ENCODE data around the gene ZYX.
A peak's percentile ranks its signal among the peaks of the same experiment; 100 is the strongest.

ZYX gene

DNA sequence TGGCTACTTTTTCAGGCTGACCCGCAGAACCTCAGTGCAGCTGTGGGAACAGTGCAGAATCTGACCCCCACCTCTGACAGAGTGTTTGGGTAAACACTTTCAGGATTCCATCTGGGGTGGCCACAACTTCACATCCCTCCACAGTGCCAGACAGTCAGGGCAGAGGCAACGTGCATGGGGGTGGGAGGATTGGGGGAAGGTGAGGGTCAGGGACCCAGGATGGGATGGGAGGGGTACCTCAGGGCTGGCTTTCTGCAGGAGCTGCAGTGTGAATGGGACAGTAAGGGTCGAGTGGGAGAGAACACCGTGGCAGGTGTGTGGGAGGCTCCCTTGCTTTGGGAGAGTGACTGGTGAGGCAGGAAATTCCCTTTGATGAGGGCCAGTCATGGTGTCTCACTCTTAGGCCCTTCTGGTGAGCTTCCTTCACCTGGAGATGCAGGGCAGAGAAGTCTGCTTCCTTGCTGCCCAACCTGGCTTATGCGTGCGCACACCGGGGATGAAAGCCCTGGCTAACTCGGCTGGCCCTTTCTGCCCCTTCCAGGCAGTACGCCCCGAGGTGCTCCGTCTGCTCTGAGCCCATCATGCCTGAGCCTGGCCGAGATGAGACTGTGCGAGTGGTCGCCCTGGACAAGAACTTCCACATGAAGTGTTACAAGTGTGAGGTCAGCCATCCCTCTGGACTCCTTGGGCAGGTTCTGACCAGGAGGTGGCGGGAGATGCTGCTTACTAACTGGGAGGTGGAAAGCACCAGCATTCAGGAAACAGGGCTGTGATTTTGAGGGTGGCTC is 8.4 kb downstream of the ZYX start:
- no peak for DNase-seq (ENCODE audit: low read depth in 1 of 2, low spot score in 1 of 2)
- no peak overlapping the region for H3K27ac ChIP-seq (replicated peaks)
- TF ChIP-seq POLR2AphosphoS5 (IDR thresholded peaks at IDR 0.05; ENCODE audit: low read depth) (peak; percentile 48; the same call in 1 of the 2 replicates), SPI1 (IDR thresholded peaks at IDR 0.05; ENCODE audit: borderline replicate concordance, low read depth) (no peak)
- no peaks in the 10 kb centered on the region for H3K27me3 ChIP-seq (ENCODE audit: insufficient read depth, poor library complexity, severe bottlenecking)
- H3K4me3 ChIP-seq (replicated peaks; ENCODE audit: insufficient read depth, low read length) = no peak overlapping the region

DNA sequence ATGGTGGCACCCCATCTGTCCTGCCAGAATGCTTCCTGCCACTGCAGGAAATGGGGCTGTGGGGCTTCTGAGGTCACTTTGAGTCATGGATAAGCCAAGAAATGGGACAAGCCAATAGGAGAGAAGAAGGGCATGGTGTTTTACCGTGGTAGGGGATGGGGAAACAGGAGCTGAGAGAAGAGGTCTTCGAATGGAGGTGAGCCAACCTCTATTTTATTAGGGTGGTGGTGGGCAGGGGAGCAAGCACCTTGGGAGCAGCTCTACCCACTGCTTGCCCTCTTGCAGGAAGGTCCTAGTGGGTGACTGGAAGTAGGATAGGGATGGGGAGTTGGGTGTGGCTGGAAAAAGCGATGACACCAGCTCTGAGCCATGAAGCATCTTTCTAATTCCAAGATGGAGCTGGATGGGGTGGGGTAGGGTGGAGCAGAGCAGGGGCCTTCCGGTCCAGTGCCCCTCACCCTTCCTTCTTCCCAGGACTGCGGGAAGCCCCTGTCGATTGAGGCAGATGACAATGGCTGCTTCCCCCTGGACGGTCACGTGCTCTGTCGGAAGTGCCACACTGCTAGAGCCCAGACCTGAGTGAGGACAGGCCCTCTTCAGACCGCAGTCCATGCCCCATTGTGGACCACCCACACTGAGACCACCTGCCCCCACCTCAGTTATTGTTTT is 9.1 kb downstream of the ZYX start:
- TF ChIP-seq POLR2AphosphoS5 (IDR thresholded peaks at IDR 0.05; ENCODE audit: low read depth) (no peak), GABPA (IDR thresholded peaks at IDR 0.05; ENCODE audit: low read depth) (no peak), SPI1 (IDR thresholded peaks at IDR 0.05; ENCODE audit: borderline replicate concordance, low read depth) (no peak)
- TF ChIP-seq, protein P1, sequence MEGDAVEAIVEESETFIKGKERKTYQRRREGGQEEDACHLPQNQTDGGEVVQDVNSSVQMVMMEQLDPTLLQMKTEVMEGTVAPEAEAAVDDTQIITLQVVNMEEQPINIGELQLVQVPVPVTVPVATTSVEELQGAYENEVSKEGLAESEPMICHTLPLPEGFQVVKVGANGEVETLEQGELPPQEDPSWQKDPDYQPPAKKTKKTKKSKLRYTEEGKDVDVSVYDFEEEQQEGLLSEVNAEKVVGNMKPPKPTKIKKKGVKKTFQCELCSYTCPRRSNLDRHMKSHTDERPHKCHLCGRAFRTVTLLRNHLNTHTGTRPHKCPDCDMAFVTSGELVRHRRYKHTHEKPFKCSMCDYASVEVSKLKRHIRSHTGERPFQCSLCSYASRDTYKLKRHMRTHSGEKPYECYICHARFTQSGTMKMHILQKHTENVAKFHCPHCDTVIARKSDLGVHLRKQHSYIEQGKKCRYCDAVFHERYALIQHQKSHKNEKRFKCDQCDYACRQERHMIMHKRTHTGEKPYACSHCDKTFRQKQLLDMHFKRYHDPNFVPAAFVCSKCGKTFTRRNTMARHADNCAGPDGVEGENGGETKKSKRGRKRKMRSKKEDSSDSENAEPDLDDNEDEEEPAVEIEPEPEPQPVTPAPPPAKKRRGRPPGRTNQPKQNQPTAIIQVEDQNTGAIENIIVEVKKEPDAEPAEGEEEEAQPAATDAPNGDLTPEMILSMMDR (IDR thresholded peaks at IDR 0.05; ENCODE audit: insufficient read depth, low read length) = no peak
- TF ChIP-seq, protein P2, sequence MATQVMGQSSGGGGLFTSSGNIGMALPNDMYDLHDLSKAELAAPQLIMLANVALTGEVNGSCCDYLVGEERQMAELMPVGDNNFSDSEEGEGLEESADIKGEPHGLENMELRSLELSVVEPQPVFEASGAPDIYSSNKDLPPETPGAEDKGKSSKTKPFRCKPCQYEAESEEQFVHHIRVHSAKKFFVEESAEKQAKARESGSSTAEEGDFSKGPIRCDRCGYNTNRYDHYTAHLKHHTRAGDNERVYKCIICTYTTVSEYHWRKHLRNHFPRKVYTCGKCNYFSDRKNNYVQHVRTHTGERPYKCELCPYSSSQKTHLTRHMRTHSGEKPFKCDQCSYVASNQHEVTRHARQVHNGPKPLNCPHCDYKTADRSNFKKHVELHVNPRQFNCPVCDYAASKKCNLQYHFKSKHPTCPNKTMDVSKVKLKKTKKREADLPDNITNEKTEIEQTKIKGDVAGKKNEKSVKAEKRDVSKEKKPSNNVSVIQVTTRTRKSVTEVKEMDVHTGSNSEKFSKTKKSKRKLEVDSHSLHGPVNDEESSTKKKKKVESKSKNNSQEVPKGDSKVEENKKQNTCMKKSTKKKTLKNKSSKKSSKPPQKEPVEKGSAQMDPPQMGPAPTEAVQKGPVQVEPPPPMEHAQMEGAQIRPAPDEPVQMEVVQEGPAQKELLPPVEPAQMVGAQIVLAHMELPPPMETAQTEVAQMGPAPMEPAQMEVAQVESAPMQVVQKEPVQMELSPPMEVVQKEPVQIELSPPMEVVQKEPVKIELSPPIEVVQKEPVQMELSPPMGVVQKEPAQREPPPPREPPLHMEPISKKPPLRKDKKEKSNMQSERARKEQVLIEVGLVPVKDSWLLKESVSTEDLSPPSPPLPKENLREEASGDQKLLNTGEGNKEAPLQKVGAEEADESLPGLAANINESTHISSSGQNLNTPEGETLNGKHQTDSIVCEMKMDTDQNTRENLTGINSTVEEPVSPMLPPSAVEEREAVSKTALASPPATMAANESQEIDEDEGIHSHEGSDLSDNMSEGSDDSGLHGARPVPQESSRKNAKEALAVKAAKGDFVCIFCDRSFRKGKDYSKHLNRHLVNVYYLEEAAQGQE (IDR thresholded peaks at IDR 0.05; ENCODE audit: insufficient replicate concordance, low read depth) = no peak
- Histone ChIP-seq H3K27ac (replicated peaks) (no peak overlapping the region), H3K4me3 (replicated peaks; ENCODE audit: insufficient read depth, low read length) (no peak overlapping the region), H3K27me3 (ENCODE audit: insufficient read depth, poor library complexity, severe bottlenecking) (no peaks in the 10 kb centered on the region)
- no peak for DNase-seq (ENCODE audit: low read depth in 1 of 2, low spot score in 1 of 2)

DNA sequence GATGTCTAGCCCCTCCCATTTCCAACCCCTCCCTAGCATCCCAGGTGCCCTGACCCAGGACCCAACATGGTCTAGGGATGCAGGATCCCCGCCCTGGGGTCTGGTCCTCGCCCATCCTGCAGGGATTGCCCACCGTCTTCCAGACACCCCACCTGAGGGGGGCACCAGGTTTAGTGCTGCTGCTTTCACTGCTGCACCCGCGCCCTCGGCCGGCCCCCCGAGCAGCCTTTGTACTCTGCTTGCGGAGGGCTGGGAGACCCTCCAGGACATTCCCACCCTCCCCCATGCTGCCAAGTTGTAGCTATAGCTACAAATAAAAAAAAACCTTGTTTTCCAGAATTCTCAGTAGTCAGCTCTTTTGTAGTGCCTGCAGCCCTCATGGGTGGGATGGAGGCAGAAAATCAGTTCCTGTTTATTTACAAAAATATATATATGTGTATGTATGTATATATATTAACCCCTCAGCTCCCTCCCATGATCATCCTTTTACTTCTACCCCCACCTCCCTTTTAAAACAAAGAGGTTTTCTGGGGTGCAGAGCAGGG is 9.7 kb downstream of the ZYX start:
- H3K27me3 ChIP-seq (ENCODE audit: insufficient read depth, poor library complexity, severe bottlenecking) = no peaks in the 10 kb centered on the region
- no peak for DNase-seq (ENCODE audit: low read depth in 1 of 2, low spot score in 1 of 2)
- H3K4me3 ChIP-seq (replicated peaks; ENCODE audit: insufficient read depth, low read length) = no peak overlapping the region
- no peak overlapping the region for H3K27ac ChIP-seq (replicated peaks)
- TF ChIP-seq, protein P1 (IDR thresholded peaks at IDR 0.05; ENCODE audit: insufficient read depth, low read length) = no peak
- TF ChIP-seq GABPA (IDR thresholded peaks at IDR 0.05; ENCODE audit: low read depth) (no peak), SPI1 (IDR thresholded peaks at IDR 0.05; ENCODE audit: borderline replicate concordance, low read depth) (no peak), POLR2AphosphoS5 (IDR thresholded peaks at IDR 0.05; ENCODE audit: low read depth) (peak; percentile 8; the same call in 1 of the 2 replicates)
- TF ChIP-seq, protein P2 (IDR thresholded peaks at IDR 0.05; ENCODE audit: insufficient replicate concordance, low read depth) = no peak
